ENCODE data around the gene SLC41A3.
A peak's percentile ranks its signal among the peaks of the same experiment; 100 is the strongest.

The SLC41A3 gene

DNA sequence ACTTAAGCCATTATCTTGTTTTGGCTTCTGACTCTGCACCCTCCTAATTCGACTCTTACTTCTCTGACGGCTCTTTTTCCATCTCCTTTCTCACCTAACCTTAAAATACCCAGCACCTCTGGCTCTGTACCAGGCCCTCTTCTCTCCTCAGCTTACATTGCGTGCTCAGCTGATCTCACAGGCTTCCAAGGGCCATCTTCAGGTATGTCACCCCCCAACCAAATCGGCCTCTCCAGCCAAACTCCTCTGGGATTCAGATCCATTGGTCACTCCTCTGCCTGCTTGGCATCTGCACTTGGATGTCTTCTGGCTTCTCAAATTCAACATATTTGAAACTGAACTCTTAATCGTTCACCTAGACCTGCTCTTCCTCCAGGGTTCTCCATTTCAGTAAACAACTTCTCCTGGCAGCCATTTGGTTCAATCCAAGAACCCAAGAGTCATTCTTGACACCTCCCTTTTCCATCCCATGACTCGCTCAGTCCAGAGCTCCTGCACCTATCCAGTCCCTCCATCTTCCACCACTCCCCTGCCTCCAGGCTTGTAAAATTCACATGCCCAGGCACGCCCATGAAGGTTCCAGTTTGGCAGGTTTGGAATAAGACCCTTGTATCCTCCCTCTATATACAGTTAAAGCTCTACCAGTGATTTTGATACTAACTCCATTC is 35.2 kb upstream of the SLC41A3 start:
- no peak for DNase-seq

GRCh38 chr3:126118591-126118990 is 34.7 kb upstream of the SLC41A3 start:
- DNase-seq = no peak

DNA sequence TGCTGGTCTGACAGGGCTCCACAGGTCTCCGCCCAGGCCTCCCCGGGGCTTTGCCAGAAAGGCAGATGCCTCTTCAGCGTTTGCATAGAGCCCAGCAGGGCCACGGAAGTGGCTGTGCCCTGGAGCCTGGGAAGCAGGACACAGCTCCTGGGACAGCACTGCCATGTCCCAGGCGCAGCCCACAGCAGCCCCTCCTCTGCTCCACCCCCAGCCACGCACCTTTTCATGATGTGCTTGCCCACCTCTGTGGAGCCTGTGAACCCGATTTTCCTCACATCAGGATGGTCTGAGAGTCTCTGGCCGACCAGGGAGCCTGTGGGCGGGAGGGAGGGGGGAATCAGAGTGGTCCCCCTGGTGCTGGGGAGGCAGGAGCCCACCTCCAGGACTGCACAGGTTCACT is 33.9 kb upstream of the SLC41A3 start:
- no peak for DNase-seq

- no peak for DNase-seq
Observed at GRCh38 chr3:126117212-126117611, 33.3 kb upstream of the SLC41A3 start.

DNA sequence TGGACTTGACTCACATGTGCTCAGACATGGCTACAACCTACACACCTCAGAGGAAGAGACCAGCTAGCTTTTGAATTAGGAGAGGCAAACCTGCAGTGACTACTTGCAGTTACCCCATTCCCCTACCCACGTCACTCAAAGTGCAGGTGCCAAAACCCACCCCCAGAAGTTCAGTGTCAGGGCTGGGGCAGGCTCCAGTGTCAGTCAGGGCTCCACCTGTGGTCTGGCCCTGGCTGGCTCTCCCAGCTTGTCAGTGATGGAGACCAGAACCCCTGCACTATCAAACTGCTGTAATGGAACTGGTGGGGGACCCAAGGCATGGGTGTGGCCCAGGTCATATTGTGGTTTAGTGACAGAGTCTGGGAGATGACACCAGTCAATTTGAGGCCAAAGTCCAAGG is 32.6 kb upstream of the SLC41A3 start:
- DNase-seq = no peak

DNA sequence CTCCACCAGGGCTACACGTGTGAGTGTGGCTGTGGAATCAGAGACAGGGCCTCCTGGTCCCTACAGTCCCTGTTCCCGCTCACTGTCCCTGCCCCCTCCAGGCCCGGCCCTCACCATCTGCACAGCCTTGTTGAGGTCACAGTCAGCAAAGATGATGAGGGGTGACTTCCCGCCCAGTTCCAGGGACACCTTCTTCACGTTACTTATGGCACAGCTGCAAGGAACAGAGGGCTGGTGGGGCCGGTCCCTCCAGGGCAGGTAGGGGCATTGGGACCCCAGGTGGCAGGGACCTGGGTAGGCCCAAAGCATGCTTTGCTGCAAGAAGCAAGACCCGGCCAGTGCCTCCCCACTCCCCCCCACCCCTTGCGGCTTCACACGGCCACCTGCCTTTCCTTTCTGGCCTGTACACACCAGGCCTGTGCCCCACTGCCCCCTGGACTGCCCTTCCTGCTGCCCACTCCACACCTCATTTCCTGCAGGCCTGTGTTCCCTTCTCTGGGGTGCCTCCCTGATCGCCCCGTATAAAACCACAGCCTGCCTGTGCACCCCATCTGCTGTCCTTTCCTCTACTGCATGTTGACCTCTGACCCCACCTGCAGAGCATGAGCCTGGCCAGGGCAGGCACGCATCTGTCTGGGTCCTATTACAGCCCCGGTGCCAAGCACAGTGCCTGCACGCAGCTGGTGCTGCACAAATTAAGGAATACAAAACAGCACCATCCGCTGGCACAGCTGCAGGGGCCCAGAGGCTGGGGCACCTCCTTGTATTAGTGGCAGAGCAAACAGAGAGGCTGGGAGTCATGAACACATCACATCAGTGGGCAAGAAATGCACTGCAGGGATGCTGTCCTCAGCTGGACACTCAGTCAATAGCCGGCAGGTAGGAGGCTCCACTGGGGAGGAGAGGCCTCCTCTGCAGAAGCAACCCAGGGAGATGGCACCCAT is 30.8 kb upstream of the SLC41A3 start:
- no peak for DNase-seq

DNA sequence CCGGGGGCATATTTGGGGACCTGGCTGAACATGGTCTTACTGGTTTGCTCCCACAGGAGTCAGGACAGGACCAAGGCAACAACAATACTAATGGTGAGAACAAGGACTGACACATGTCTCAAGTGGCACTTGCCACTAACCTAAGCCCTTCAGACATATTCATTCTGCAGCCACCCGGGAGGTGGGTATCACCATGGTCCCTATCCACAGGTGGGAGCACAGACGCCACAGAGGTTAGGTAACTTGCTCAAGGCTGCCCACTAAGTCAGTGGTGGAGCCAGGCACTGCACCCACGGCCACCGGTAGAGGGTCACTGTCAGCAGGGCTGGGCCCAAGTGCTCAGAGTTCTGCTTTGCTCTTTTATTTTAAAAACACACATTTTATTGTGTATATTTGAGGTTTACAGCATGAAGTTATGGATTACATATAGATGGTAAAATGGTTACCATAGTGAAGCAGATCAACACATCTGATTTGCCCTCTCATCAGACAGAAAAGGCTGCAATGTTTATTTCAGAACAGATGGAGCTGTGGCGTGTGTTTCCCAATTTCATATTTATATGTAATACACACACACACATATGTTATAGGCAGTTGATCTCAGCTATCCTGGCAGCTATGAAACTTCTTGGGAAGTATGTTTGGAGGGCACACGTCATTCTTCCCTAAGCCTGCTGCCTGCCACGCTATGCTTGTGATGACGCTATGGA is 30.0 kb upstream of the SLC41A3 start:
- peak; percentile 6 for DNase-seq

DNA sequence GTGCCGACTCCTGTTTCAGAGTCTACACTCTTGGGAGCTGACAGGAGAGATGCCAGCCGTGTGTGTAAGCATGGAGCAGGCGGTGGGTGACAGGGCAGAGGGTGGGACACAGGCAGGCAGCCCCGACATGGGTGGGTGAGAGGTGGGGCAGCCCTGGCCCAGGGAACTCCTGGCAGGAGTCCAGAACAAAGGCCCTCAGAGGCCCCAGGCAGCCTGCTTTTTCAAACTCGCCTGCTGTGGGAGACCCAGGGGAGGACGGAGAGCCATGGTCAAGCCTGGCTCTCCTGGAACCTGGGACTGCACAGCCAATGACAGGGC is 29.3 kb upstream of the SLC41A3 start:
- DNase-seq = no peak

GRCh38 chr3:126112531-126113237 is 28.8 kb upstream of the SLC41A3 start:
- DNase-seq = no peak

- no peak for DNase-seq
Observed at GRCh38 chr3:126111566-126112475, 27.9 kb upstream of the SLC41A3 start.

GRCh38 chr3:126111126-126111551 is 27.2 kb upstream of the SLC41A3 start:
- no peak for DNase-seq

DNA sequence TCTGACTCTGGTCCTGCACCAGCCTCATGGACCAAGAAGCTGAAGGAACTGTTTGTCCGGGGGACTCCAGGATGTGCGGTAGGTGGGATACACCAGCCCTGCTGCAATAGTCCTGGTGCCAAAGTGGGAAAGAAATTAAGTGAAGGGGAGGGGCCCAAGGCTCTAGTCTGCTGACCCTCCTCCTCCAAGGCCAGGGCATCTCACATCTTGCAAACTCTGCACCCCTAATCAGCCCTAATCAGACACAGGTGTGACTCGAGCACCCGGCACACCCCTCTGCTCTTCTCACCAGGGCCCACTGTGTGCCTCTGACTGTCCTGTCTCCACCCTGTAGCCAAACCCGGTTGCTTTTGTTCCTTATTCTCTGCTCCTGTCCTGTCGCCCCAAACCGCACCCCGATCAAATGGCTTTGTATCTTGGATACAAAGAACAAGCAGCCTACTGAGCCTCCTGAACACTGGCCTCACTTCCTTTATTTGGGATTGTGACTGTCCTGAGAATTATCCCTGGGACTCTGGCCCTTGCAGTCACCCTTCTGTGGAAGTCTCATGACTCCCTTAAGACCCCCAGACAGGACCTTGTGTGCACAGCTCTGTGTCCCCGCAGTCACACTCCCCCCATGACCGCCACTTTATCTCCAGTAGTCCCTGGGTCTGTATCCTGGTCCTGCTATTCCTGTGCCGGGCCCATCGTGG is 26.7 kb upstream of the SLC41A3 start:
- DNase-seq = no peak

DNA sequence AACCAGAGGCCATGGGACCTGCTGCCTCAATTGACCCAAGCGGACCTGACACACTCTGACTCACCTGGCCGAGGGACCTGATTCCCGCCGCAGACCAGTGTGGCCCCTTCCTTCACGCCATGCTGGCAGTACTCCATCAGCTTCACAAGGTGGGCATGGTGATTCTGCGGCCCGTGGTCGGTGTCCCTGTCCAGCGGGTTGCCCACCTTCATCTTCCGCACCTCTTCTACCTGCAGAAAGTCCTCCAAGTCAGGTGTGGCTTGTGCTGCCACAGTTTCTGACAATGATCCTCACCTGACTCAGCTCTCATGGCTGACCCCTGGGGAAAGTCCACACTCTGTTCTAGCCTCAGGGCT is 25.9 kb upstream of the SLC41A3 start:
- DNase-seq = no peak

DNA sequence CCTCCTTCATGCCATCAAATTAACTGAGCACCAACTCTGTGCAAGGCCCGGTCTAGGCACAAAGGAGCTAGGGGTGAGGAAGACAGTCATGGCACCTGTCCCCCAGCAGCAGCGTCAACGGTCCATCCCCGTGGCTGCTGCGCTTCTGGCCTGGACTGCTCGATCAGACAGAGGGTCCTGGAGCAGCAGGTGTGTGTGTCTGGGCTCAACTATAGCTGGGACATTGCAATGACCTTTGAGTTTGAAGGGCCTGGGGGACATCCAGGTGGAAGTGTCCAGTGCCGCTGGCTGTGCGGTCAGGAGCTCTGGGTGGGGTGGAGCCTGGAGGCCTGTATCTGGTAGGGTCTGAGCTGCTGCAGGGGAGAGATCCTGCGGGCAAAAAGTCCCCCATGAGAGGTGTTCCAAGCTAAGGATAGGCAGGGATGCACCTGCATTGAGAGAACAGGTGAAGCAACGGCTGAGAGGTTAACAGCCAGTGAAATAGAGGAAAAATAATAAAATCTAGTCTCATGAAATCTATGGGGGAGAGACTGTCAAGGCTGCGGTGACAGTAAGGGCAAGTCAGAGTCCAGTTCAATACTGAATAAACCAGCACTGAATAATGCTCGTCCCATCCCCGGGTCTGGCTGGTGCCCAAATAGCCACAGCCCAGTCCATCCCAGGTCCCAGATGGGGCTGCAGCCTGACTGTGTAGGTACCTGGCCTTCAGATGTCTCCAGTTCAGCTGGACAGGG is 25.4 kb upstream of the SLC41A3 start:
- no peak for DNase-seq

DNA sequence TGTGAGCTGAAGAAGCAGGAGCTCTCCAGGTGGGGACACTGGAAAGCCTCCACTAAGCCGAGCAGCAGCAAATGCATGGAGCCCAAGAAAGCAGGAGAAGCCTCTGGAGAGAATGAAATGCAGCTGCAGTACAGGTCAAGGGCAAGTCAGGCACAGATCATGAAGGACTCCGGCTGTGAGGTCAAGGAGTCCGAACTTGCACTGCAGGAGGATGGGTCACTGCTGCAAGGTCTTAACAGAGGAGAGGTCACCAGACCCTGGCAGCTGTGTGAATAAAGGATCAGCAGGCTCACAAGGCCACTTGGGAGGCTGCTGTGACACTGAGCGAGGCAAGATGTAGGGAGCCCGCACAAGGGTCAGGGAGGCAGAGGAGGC is 24.7 kb upstream of the SLC41A3 start:
- peak; percentile 5 for DNase-seq

DNA sequence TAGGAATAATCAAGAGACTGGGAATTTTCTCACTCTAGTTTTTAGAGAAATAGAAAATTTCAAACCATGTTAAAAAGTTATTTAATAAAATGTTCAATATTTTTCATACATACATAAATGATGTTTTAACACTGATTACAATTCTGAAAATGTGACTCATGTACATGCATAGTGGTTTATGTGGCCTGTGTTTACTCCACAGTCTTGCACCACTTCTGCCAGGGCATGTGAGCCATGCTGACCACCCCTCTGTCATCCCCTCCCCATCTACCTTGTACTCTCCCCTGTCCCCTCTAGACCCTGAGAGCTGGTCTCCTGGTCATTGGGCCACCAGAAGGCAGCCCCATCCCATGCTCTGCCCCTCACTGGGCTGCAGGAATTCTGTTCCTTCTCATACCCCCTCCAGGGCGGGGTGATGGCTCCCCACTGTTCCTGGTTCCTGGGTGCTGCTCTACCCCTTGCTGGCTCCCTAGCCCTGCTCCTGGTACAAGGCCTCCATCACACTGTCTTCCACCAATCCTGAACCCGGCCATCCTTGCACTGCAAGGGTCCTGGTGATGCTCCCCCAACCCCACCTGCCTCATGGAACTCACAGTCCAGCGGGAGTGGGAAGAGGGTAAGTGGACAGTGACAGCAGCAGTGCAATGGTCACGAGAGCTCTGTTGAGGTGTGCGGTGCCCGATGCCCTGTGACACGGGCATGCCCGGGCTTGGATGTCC is 24.2 kb upstream of the SLC41A3 start:
- no peak for DNase-seq

DNA sequence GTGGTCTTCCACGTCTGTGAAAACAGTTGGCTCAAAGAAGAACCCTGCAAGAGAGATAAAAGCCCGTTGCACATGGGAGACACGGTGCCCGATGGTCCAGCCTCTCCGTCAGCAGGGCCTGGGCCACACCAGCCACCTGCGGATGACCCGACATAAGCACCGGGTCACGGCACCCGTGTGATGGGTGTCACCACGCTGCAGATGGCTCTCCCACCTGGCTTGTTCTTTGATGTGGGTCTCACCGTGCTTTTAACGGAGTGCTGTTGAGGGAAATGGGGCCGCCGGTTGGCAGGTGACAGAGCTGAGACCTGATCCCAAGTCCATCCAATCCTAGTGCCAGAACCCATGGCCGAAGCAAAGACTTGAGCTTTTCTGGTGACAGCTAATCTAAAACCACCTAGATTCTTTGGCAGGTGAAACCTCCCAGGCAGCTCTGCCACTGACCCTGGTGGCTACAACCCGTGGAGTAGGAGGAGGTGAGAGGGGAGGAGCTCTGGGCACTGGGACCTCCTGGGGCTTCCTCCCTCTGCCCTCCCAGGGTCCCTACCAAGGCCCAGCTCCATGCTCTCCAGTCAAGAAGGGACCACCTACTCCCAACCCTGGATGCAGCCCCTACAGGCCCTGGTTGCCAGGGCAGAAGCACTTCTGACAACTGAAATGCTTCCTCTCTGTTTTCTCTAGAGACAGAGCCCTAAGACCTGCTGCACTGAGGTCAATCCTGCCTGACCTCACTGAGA is 23.4 kb upstream of the SLC41A3 start:
- no peak for DNase-seq

DNA sequence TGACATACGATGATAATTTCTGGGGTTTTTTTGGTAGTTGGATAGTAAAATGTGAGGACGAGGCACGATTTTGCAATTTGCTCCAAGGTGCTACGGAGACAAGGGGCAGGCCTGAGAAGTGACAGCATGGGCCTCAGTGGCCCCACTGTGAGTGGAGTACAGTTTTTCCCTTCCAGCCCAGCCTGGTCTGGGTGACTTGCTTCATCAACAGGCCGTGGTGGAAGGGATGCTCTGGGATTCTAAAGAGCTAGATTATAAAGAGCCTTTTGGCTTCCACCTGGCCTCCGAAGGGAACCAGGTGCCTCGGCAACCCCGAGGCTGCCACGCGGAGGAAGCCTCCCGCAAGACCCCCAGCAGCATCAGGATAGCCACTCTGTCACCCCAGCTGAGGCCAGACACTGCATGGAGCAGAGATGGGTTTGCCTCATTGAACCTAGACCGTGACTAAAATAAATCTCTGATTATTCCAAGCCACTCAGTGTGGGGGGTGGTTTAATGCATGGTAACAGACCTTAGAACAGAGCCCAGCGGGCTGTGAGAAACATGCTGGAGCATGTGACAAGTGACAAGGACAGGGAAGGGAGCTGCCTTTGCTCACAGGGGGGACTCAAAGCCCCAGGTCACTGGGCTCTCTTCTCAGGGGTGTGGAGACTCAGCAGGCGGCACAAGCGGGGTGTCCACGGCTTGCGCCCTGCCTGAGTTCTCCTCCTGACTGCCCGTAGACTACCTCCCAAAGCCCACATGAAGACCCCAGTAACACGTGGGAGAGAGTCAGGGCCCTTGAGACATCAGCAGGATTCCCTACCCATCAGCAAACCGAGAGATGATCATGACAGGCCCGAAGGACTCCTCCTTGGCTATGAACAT is 22.6 kb upstream of the SLC41A3 start:
- DNase-seq = no peak
